Measurements from ENCODE around the gene FRMD1.

DNA sequence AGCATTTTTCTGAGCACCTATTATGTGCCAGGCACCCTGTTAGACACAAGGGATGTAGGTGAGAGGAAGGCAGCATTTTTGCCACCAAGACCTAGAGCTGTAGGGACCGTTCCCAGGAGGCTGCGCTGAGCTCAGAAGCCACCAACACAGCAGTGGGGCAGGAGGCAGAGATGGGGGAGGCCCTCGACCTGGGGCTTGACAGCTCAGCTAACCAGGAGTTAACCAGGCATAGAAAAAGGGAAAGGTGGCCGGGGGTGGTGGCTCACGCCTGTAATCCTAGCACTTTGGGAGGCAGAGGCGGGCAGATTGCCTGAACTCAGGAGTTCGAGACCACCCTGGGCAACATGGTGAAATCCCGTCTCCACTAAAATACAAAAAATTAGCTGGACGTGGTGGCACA is 52.1 kb downstream of the FRMD1 start:
- TF ChIP-seq, protein P1, sequence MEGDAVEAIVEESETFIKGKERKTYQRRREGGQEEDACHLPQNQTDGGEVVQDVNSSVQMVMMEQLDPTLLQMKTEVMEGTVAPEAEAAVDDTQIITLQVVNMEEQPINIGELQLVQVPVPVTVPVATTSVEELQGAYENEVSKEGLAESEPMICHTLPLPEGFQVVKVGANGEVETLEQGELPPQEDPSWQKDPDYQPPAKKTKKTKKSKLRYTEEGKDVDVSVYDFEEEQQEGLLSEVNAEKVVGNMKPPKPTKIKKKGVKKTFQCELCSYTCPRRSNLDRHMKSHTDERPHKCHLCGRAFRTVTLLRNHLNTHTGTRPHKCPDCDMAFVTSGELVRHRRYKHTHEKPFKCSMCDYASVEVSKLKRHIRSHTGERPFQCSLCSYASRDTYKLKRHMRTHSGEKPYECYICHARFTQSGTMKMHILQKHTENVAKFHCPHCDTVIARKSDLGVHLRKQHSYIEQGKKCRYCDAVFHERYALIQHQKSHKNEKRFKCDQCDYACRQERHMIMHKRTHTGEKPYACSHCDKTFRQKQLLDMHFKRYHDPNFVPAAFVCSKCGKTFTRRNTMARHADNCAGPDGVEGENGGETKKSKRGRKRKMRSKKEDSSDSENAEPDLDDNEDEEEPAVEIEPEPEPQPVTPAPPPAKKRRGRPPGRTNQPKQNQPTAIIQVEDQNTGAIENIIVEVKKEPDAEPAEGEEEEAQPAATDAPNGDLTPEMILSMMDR (IDR thresholded peaks at IDR 0.05; ENCODE audit: insufficient read depth, low read length), result no peak
- TF ChIP-seq POLR2AphosphoS5 (IDR thresholded peaks at IDR 0.05; ENCODE audit: low read depth), result no peak
- TF ChIP-seq, protein P2, sequence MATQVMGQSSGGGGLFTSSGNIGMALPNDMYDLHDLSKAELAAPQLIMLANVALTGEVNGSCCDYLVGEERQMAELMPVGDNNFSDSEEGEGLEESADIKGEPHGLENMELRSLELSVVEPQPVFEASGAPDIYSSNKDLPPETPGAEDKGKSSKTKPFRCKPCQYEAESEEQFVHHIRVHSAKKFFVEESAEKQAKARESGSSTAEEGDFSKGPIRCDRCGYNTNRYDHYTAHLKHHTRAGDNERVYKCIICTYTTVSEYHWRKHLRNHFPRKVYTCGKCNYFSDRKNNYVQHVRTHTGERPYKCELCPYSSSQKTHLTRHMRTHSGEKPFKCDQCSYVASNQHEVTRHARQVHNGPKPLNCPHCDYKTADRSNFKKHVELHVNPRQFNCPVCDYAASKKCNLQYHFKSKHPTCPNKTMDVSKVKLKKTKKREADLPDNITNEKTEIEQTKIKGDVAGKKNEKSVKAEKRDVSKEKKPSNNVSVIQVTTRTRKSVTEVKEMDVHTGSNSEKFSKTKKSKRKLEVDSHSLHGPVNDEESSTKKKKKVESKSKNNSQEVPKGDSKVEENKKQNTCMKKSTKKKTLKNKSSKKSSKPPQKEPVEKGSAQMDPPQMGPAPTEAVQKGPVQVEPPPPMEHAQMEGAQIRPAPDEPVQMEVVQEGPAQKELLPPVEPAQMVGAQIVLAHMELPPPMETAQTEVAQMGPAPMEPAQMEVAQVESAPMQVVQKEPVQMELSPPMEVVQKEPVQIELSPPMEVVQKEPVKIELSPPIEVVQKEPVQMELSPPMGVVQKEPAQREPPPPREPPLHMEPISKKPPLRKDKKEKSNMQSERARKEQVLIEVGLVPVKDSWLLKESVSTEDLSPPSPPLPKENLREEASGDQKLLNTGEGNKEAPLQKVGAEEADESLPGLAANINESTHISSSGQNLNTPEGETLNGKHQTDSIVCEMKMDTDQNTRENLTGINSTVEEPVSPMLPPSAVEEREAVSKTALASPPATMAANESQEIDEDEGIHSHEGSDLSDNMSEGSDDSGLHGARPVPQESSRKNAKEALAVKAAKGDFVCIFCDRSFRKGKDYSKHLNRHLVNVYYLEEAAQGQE (IDR thresholded peaks at IDR 0.05; ENCODE audit: insufficient replicate concordance, low read depth), result no peak
